Common myeloid progenitor, CD34-positive (primary cell): ENCODE data around the gene UBR4.

Experiments used
- CTCF ChIA-PET: fragments of 350-600 bp; sonication (Branson Sonifier 250); formaldehyde crosslinking; loops from one replicate; lab custom pipeline; 2021; ENCODE audit warnings: antibody characterized with exemption; lab: Charles Lee
- POLR2A ChIA-PET: fragments of 350-600 bp; sonication (Branson Sonifier 250); formaldehyde crosslinking; loops from one replicate; lab custom pipeline; 2021; ENCODE audit warnings: antibody characterized with exemption; lab: Charles Lee
- DNase-seq, 3 donors: peaks; one replicate each; pipeline versions ENCODE4 v3.0.0 to v3.0.0-alpha.2; 2013
- H3K27ac ChIP-seq, 2 experiments: 1 replicate in 1 of 2; 2 replicates in 1 of 2; pipeline ENCODE4 v1.7.0; 2013; ENCODE audit warnings: inconsistent platforms in 2 of 2, low read length in 2 of 2, mild to moderate bottlenecking in 2 of 2, low read depth in 1 of 2, moderate library complexity in 1 of 2; ENCODE audit not compliant: severe bottlenecking in 2 of 2, insufficient read depth in 1 of 2, poor library complexity in 1 of 2
- H3K27me3 ChIP-seq, 5 experiments: replicated peaks in 2 of 5; 1 replicate in 3 of 5; 2 replicates in 2 of 5; pipeline versions ENCODE4 v1.6.1 to v1.7.0; 2013; ENCODE audit warnings: low read length in 4 of 5, mild to moderate bottlenecking in 2 of 5, moderate library complexity in 2 of 5, inconsistent platforms in 1 of 5; ENCODE audit not compliant: insufficient read depth in 5 of 5, control insufficient read depth in 4 of 5
- H3K36me3 ChIP-seq, 4 experiments: 1 replicate in 2 of 4; 2 replicates in 2 of 4; pipeline versions ENCODE4 v1.6.1 to v1.7.0; 2013; ENCODE audit warnings: low read length in 3 of 4, control low read depth in 1 of 4, mild to moderate bottlenecking in 1 of 4; ENCODE audit not compliant: control insufficient read depth in 4 of 4, insufficient read depth in 4 of 4
- H3K4me1 ChIP-seq, 4 experiments: 1 replicate in 3 of 4; 2 replicates in 1 of 4; pipeline versions ENCODE4 v1.6.1 to v1.7.1; 2013; ENCODE audit warnings: low read length in 3 of 4, mild to moderate bottlenecking in 3 of 4, control low read depth in 1 of 4, inconsistent platforms in 1 of 4, moderate library complexity in 1 of 4; ENCODE audit not compliant: control insufficient read depth in 4 of 4, insufficient read depth in 4 of 4; ENCODE audit errors: control extremely low read depth in 1 of 4
- H3K4me3 ChIP-seq, 7 experiments: 1 replicate in 4 of 7; 2 replicates in 3 of 7; pipeline versions ENCODE4 v1.5.1 to v1.7.0; 2013; ENCODE audit warnings: mild to moderate bottlenecking in 7 of 7, low read length in 6 of 7, moderate library complexity in 6 of 7, inconsistent platforms in 2 of 7, low read depth in 2 of 7, control low read depth in 1 of 7; ENCODE audit not compliant: insufficient read depth in 4 of 7, control insufficient read depth in 1 of 7; ENCODE audit errors: extremely low read depth in 1 of 7
- H3K9me3 ChIP-seq, 5 experiments: 1 replicate in 4 of 5; 2 replicates in 1 of 5; pipeline versions ENCODE4 v1.6.1 to v1.7.1; 2013; ENCODE audit warnings: low read length in 4 of 5, mild to moderate bottlenecking in 2 of 5, inconsistent platforms in 1 of 5, low read depth in 1 of 5, moderate library complexity in 1 of 5; ENCODE audit not compliant: control insufficient read depth in 4 of 5, insufficient read depth in 2 of 5; ENCODE audit errors: control extremely low read depth in 1 of 5
- WGBS: methylation state at CpG from one replicate; pipeline ENCODE4 v1.1.5; 2013; ENCODE audit not compliant: insufficient coverage; 5-methylcytosine and 5-hydroxymethylcytosine counted together

The UBR4 gene

DNA sequence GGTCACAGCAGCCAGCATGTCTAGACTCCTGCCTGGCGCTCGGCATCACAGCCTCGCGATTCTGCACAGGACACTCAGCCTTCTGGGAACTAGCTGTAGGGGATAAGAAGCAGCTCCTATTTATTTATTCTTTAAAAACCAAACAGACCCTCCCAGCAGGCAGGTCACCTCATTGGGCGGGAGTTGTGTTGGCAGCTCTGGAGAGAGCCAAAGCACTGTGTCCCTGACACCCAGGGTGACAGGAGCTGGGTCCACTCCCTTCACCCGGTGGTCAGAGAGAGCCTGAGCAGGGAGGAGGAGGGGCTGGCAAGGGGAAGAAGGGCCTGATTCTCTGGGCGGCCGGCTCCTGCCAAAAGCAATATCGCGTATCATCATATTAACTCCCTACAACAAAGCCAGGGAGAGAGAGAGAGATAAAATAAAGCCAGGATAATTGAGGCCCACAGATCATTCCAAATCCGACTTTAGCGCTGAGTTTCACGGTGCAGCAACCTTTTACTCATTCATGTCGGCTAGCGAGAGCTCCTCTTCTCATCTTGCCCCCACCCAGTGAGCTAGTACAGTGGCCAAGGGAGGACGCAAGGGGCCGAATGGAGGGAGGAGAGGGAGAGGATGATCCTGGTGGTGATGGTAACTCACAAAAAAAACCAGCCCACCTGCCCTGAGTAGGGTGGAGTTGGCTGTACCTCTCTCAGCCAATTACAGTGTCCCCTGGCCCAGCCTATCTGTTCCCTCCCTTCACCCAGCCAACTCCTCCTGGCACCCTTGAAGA is 173.8 kb downstream of the UBR4 start:
- Histone ChIP-seq H3K27ac (no peak overlapping the region), H3K4me3 (no peak overlapping the region), H3K9me3 (no peaks in the 10 kb centered on the region), H3K36me3 (no peaks in the 10 kb centered on the region), H3K4me1 (no peaks in the 10 kb centered on the region), H3K27me3 (peaks cover 0 to 30% (median 11%) of the 10 kb centered on the region in 5 experiments)
- no peak for DNase-seq
- ChIA-PET POLR2A (no interaction called here), CTCF (interaction anchor here (1.1 kb wide), 1 partner anchor 10 kb away, joined by 3 read pairs; no protein-coding TSS in a partner anchor)
- 88% methylated on average over 3 of the region's 17 CpGs for WGBS

DNA sequence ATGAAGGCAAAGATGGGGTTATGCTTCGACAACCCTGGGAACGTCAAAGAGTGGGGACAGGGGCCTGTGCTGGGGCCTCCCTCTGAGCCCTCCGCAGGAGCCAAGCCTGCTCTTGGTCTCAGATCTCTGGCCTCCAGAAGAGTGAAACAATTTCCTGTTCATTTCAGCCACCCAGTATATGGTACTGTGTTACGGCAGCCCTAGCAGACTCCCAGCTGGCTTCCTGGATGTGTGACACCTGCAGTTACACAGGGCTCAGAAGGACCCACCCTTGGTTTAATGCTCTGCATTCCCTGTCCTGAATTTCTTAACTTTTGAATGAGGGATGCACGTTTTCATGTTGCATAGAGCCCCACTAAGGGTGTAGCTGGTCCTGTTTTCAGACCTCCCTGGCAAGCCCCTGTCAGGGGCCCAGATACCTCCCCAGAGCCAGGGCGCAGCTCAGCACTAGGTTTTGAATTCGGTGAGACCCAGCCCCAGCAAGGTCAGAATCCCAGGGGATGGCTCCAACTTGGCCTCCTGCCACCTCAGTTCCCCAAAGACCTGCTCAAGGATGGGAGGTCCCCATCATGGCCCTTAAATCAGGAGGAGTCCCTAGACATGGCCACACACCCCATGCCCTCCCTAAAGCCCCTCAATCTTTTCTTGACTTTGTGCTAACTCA is 174.6 kb downstream of the UBR4 start:
- no peak for DNase-seq
- peaks cover 0 to 28% (median 11%) of the 10 kb centered on the region in 5 experiments for H3K27me3 ChIP-seq
- H3K27ac ChIP-seq: no peak overlapping the region
- CTCF ChIA-PET: interaction anchor here (1.1 kb wide), 1 partner anchor 11 kb away, joined by 3 read pairs; no protein-coding TSS in a partner anchor
- WGBS: 69% methylated on average over 7 of the region's 7 CpGs
- no peaks in the 10 kb centered on the region for H3K36me3 ChIP-seq
- no peaks in the 10 kb centered on the region for H3K9me3 ChIP-seq
- POLR2A ChIA-PET: no interaction called here
- H3K4me3 ChIP-seq: no peak overlapping the region
- H3K4me1 ChIP-seq: no peaks in the 10 kb centered on the region

DNA sequence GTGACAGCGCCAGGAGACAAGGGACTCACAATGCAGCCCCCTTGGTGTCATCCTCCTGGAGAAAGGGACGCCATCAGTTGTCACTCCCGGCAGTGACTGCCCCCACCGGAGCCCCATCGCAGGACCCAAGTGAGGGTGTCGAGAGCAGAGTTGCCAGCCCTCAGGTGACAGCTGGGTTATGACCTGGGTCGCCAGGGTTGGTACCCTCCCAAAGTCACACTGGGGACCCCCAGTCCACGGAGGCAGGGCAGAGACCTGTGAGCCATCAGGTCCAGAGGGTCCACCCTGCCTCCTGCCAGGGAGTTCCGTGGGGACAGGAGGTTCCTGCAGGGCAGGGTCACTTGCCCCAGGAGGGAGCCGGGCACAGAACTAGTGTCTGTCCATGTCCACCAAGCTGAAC is 175.3 kb downstream of the UBR4 start:
- Histone ChIP-seq H3K36me3 (no peaks in the 10 kb centered on the region), H3K9me3 (no peaks in the 10 kb centered on the region), H3K27ac (no peak overlapping the region), H3K4me1 (no peaks in the 10 kb centered on the region), H3K4me3 (no peak overlapping the region), H3K27me3 (peaks cover 0 to 29% (median 13%) of the 10 kb centered on the region in 5 experiments)
- ChIA-PET CTCF (no interaction called here), POLR2A (no interaction called here)
- DNase-seq: no peak
- 85% methylated on average over 9 of the region's 10 CpGs for WGBS

GRCh38 chr1:19033926-19034680 is 176.0 kb downstream of the UBR4 start:
- POLR2A ChIA-PET: no interaction called here
- 96% methylated on average over 18 of the region's 22 CpGs for WGBS
- CTCF ChIA-PET: no interaction called here
- Histone ChIP-seq H3K27ac (no peak overlapping the region), H3K9me3 (no peaks in the 10 kb centered on the region), H3K36me3 (no peaks in the 10 kb centered on the region), H3K4me1 (no peaks in the 10 kb centered on the region), H3K4me3 (no peak overlapping the region), H3K27me3 (peaks cover 0 to 35% (median 16%) of the 10 kb centered on the region in 5 experiments)
- DNase-seq: no peak

- Histone ChIP-seq H3K4me1 (no peaks in the 10 kb centered on the region), H3K4me3 (no peak overlapping the region), H3K36me3 (no peaks in the 10 kb centered on the region), H3K27me3 (peaks cover 0 to 36% (median 16%) of the 10 kb centered on the region in 5 experiments), H3K9me3 (no peaks in the 10 kb centered on the region), H3K27ac (no peak overlapping the region)
- 85% methylated on average over 8 of the region's 8 CpGs for WGBS
- POLR2A ChIA-PET: no interaction called here
- CTCF ChIA-PET: no interaction called here
- no peak for DNase-seq
These were observed 176.6 kb downstream of the UBR4 start for GRCh38 chr1:19033515-19033839.

GRCh38 chr1:19032701-19033514 is 177.2 kb downstream of the UBR4 start:
- no peaks in the 10 kb centered on the region for H3K4me1 ChIP-seq
- WGBS: 93% methylated on average over 19 of the region's 20 CpGs
- H3K27me3 ChIP-seq: peaks cover 0 to 36% (median 19%) of the 10 kb centered on the region in 5 experiments
- POLR2A ChIA-PET: no interaction called here
- no peak for DNase-seq
- no peaks in the 10 kb centered on the region for H3K9me3 ChIP-seq
- H3K27ac ChIP-seq: no peak overlapping the region
- CTCF ChIA-PET: no interaction called here
- no peaks in the 10 kb centered on the region for H3K36me3 ChIP-seq
- no peak overlapping the region for H3K4me3 ChIP-seq
